Measurements from ENCODE around the gene CSE1L.

- TF ChIP-seq CTCF (IDR thresholded peaks at IDR 0.05; ENCODE audit: insufficient read depth, low read depth, low read length) (no peak), EZH2 (IDR thresholded peaks at IDR 0.05; ENCODE audit: insufficient read depth, low read length) (no peak)
Measured at GRCh38 chr20:49123982-49124381, 77.9 kb downstream of the CSE1L start.

All from astrocyte (in vitro differentiated cells and primary cell).